HCT116 (cell line): ENCODE measurements around the gene HOTAIR. TPM values are rescaled to one million over a fixed set of nuclear protein-coding genes. Genes with fewer than 3 reads are reported as not detected.
A peak's percentile ranks its signal among the peaks of the same experiment; 100 is the strongest.

Experiments
- ATAC-seq: fragments of 200-7000 bp; cut with Tn5 transposase; 2 replicates; pipeline ENCODE4 v1.9.1; 2020; ENCODE audit warnings: mild to moderate bottlenecking, moderate library complexity
- BruUV-seq: library from RNA; stranded (reverse); fragments of 400-500 nt; replicated peaks from 2 replicates; lab custom pipeline; 2021; lab: Mats Ljungman, UMichigan
- CTCF ChIA-PET: fragments of 300-600 bp; sonication (Branson Sonifier 250); formaldehyde crosslinking; loops from one replicate; lab custom pipeline; 2021; ENCODE audit warnings: antibody characterized with exemption; lab: Charles Lee
- POLR2A ChIA-PET: fragments of 300-600, 350-600 bp; sonication (Branson Sonifier 250); formaldehyde crosslinking; loops from one replicate; lab custom pipeline; 2021; ENCODE audit warnings: antibody characterized with exemption; lab: Charles Lee
- RAD21 ChIA-PET, 2 experiments: fragments of 300-600 bp; sonication (Branson Sonifier 250); formaldehyde crosslinking; loops; one replicate each; lab custom pipeline; 2023; ENCODE audit warnings: low total read pairs in 2 of 2; ENCODE audit not compliant: uncharacterized antibody in 2 of 2, unreplicated experiment in 2 of 2, low non-redundant PET in 1 of 2; lab: Charles Lee
- DNase-seq: peaks from one replicate; pipeline ENCODE4 v3.0.0-alpha.2; 2010; ENCODE audit warnings: low read depth, low spot score
- H2AFZ ChIP-seq: fragments of 200-600 bp; shearing (Covaris generic), sonication (generic); 2 replicates; pipeline ENCODE4 v1.6.1; 2017; ENCODE audit warnings: low read depth, mixed run types, mixed read lengths, antibody characterized with exemption, low read length; ENCODE audit not compliant: poor library complexity, severe bottlenecking
- H3K27ac ChIP-seq: 2 replicates; pipeline ENCODE4 v1.5.1; 2012; ENCODE audit warnings: low read depth, low read length
- H3K27me3 ChIP-seq: fragments of 200-600 bp; sonication (generic); 2 replicates; pipeline ENCODE4 v1.6.1; 2016; ENCODE audit warnings: mixed run types, low read length, mixed read lengths; ENCODE audit not compliant: insufficient read depth
- H3K36me3 ChIP-seq, 2 experiments: fragments of 200-500 bp in 1 of 2; fragments of 200-600 bp in 1 of 2; sonication (Bioruptor generic) in 1 of 2; sonication (generic) in 1 of 2; 2 replicates each; pipeline versions ENCODE4 v1.5.1 to v1.6.1; 2014 to 2016; ENCODE audit warnings: low read length in 2 of 2, inconsistent platforms in 1 of 2, mixed read lengths in 1 of 2, mixed run types in 1 of 2; ENCODE audit not compliant: insufficient read depth in 2 of 2, control insufficient read depth in 1 of 2
- H3K4me1 ChIP-seq, 2 experiments: fragments of 200-600 bp in 1 of 2; sonication (generic) in 1 of 2; 2 replicates each; pipeline versions ENCODE4 v1.5.1 to v1.6.1; 2012 to 2017; ENCODE audit warnings: low read length in 2 of 2, inconsistent platforms in 1 of 2, mild to moderate bottlenecking in 1 of 2, mixed read lengths in 1 of 2, mixed run types in 1 of 2, moderate library complexity in 1 of 2; ENCODE audit not compliant: insufficient read depth in 2 of 2, control insufficient read depth in 1 of 2
- H3K4me2 ChIP-seq: fragments of 200-600 bp; sonication (generic); 2 replicates; pipeline ENCODE4 v1.6.1; 2017; ENCODE audit warnings: mixed run types, low read length, mixed read lengths
- H3K4me3 ChIP-seq, 2 experiments: fragments of 200-600 bp in 1 of 2; sonication (generic) in 1 of 2; replicated peaks in 1 of 2; 2 replicates each; pipeline ENCODE4 v1.5.1; 2011 to 2016; ENCODE audit warnings: low read length in 2 of 2, control low read depth in 1 of 2, low read depth in 1 of 2, mild to moderate bottlenecking in 1 of 2, mixed read lengths in 1 of 2, mixed run types in 1 of 2
- H3K79me2 ChIP-seq: fragments of 200-600 bp; sonication (generic); 2 replicates; pipeline ENCODE4 v1.6.1; 2017; ENCODE audit warnings: mild to moderate bottlenecking, mixed run types, low read length, moderate library complexity, mixed read lengths; ENCODE audit not compliant: insufficient read depth
- H3K9ac ChIP-seq: fragments of 200-600 bp; sonication (generic); 2 replicates; pipeline ENCODE4 v1.6.1; 2016; ENCODE audit warnings: low read length, mixed read lengths
- H3K9me2 ChIP-seq: fragments of 200-600 bp; sonication (generic), shearing (Covaris generic); 2 replicates; pipeline ENCODE4 v1.6.1; 2017; ENCODE audit warnings: mixed run types, mild to moderate bottlenecking, moderate library complexity; ENCODE audit not compliant: insufficient read depth
- H3K9me3 ChIP-seq, 2 experiments: fragments of 200-500 bp in 1 of 2; fragments of 200-600 bp in 1 of 2; sonication (Bioruptor generic) in 1 of 2; sonication (generic) in 1 of 2; 2 replicates each; pipeline ENCODE4 v1.6.1; 2014 to 2017; ENCODE audit warnings: low read length in 2 of 2, mixed read lengths in 2 of 2, inconsistent platforms in 1 of 2, low read depth in 1 of 2, mild to moderate bottlenecking in 1 of 2, mixed run types in 1 of 2, moderate library complexity in 1 of 2; ENCODE audit not compliant: control insufficient read depth in 1 of 2, insufficient read depth in 1 of 2
- H4K20me1 ChIP-seq: fragments of 200-600 bp; sonication (generic), shearing (Covaris generic); 2 replicates; pipeline ENCODE4 v1.6.1; 2017; ENCODE audit warnings: mixed run types, mild to moderate bottlenecking, moderate library complexity; ENCODE audit not compliant: insufficient read depth
- ATF3 ChIP-seq: IDR thresholded peaks from 2 replicates; pipeline ENCODE4 v1.6.1; 2012
- CBX3 ChIP-seq: IDR thresholded peaks from 2 replicates; pipeline ENCODE4 v1.6.1; 2012; ENCODE audit warnings: low read depth
- CEBPB ChIP-seq: IDR thresholded peaks from 2 replicates; pipeline ENCODE4 v1.6.1; 2012; ENCODE audit warnings: low read depth
- EGR1 ChIP-seq: IDR thresholded peaks from 2 replicates; pipeline ENCODE4 v1.6.1; 2012; ENCODE audit warnings: low read depth
- ELF1 ChIP-seq: IDR thresholded peaks from 2 replicates; pipeline ENCODE4 v1.6.1; 2012; ENCODE audit warnings: low read depth, borderline replicate concordance
- EZH2phosphoT487 ChIP-seq: fragments of 200-600 bp; IDR thresholded peaks from 2 replicates; pipeline ENCODE4 v1.6.1; 2018; ENCODE audit warnings: antibody characterized with exemption, borderline replicate concordance
- FOSL1 ChIP-seq: IDR thresholded peaks from 2 replicates; pipeline ENCODE4 v1.6.1; 2012; ENCODE audit warnings: low read depth
- JUND ChIP-seq: IDR thresholded peaks from 2 replicates; pipeline ENCODE4 v1.6.1; 2012
- POLR2A ChIP-seq: IDR thresholded peaks from 2 replicates; pipeline ENCODE4 v1.7.0; 2011; ENCODE audit warnings: borderline replicate concordance; ENCODE audit not compliant: insufficient read depth, insufficient read length; ENCODE audit errors: extremely low read depth
- POLR2AphosphoS5 ChIP-seq: IDR thresholded peaks from 2 replicates; pipeline ENCODE4 v1.6.1; 2011; ENCODE audit warnings: mild to moderate bottlenecking, low read depth, low read length, moderate library complexity
- SIN3A ChIP-seq: IDR thresholded peaks from 2 replicates; pipeline ENCODE4 v1.6.1; 2012; ENCODE audit warnings: low read depth
- SP1 ChIP-seq: IDR thresholded peaks from 2 replicates; pipeline ENCODE4 v1.6.1; 2012; ENCODE audit warnings: low read depth
- SRF ChIP-seq: IDR thresholded peaks from 2 replicates; pipeline ENCODE4 v1.6.1; 2012; ENCODE audit warnings: low read depth
- TCF7L2 ChIP-seq: IDR thresholded peaks from 2 replicates; pipeline ENCODE4 v1.7.0; 2011; ENCODE audit warnings: borderline replicate concordance, inconsistent platforms; ENCODE audit not compliant: insufficient read depth, insufficient read length; ENCODE audit errors: extremely low read depth
- ZBTB33 ChIP-seq: IDR thresholded peaks from 2 replicates; pipeline ENCODE4 v1.6.1; 2011; ENCODE audit warnings: mild to moderate bottlenecking, low read length, moderate library complexity; ENCODE audit not compliant: insufficient replicate concordance; ENCODE audit errors: extremely low read depth
- intact Hi-C: fragments of 100-400 bp; cut with micrococcal nuclease; formaldehyde crosslinking; loops from 2 replicates; pipeline ENCODE4 v1.10.0; 2022
- total RNA-seq: library from RNA; stranded (reverse); gene quantifications from one replicate; pipeline ENCODE4 v1.2.1, GENCODE V29; 2021; ENCODE audit not compliant: unreplicated experiment
- TF ChIP-seq, protein P1 (sequence below), 3 experiments: fragments of 200-600 bp in 1 of 3; sonication (generic) in 1 of 3; IDR thresholded peaks in 2 of 3; conservative IDR thresholded peaks in 1 of 3; 2 replicates each; pipeline ENCODE4 v1.5.1; 2012 to 2017; ENCODE audit warnings: low read depth in 2 of 3, low read length in 2 of 3, antibody characterized with exemption in 1 of 3, borderline replicate concordance in 1 of 3, control low read depth in 1 of 3, mild to moderate bottlenecking in 1 of 3, mixed read lengths in 1 of 3, mixed run types in 1 of 3, moderate library complexity in 1 of 3; ENCODE audit not compliant: insufficient read depth in 1 of 3

Gene HOTAIR
- total RNA-seq, 1 experiment from 2014 or later = 0.25 TPM

DNA sequence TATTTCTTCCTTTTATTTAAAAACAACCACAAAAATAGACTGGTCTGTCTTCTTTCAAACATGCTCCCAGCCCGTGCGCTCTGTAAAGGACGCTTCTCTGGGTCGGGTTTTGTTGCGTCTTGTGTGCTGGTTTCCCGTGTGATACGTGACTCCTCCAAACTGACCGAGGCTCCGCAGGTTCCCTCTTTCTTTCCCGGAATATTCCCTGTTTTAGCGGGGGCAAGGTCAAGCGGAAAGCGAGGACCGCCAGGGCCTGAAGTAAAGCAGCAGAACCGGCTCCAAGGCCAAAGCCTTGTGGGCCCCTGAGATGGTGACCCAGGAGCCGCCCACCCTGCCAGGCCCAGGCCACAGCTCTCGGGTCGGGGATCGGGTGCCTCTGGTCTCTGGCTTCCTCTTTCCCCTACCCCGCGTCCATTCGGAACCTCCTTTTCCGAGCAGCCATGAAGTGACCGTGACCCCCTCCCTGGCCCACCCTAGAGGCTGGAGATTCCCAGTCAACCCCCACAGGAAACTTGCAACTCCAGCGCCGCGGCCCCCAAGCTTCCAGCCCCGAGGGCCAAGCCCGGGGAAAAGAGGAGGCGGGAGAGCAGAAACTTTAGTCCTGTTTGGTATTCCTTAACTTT is 9.3 kb upstream of the HOTAIR start:
- H3K79me2 ChIP-seq = no peaks in the 10 kb centered on the region
- no peaks in the 10 kb centered on the region for H3K9me2 ChIP-seq
- no peak overlapping the region for H3K9ac ChIP-seq
- no peak overlapping the region for H3K4me3 ChIP-seq
- no peak overlapping the region for H3K27ac ChIP-seq
- no peaks in the 10 kb centered on the region for H4K20me1 ChIP-seq
- CTCF ChIA-PET = interaction anchor here (0.9 to 5.7 kb wide), 11 partner anchors 14 to 232 kb away, joined by 3 to 35 read pairs (median 8); partner anchors contain the start of genes HOXC5 and HOXC9
- POLR2A ChIA-PET = interaction anchor here (0.8 to 1.3 kb wide), 2 partner anchors 11 to 253 kb away, joined by 3 read pairs; no protein-coding TSS in a partner anchor
- H3K36me3 ChIP-seq = no peaks in the 10 kb centered on the region
- RAD21 ChIA-PET = no interaction called here
- H3K9me3 ChIP-seq = no peaks in the 10 kb centered on the region
- TF ChIP-seq ELF1 (no peak), CEBPB (no peak), EZH2phosphoT487 (no peak), POLR2A (no peak), SP1 (no peak), EGR1 (no peak), CBX3 (no peak), POLR2AphosphoS5 (no peak), SIN3A (no peak)
- ATAC-seq (no peak), DNase-seq (no peak)
- no TSS peak for BruUV-seq
- no peaks in the 10 kb centered on the region for H3K27me3 ChIP-seq
- intact Hi-C loops = loop anchor here (2.0 kb wide), 2 partner anchors 217 to 231 kb away; no protein-coding TSS in a partner anchor
- H2AFZ ChIP-seq = no peak overlapping the region
- peaks cover 0 to 10% of the 10 kb centered on the region in 2 experiments; a peak in 2 of 4 replicates for H3K4me1 ChIP-seq
- peak overlapping the region; percentile 41 for H3K4me2 ChIP-seq

GRCh38 chr12:53983568-53983949 is 8.8 kb upstream of the HOTAIR start:
- BruUV-seq = no TSS peak
- H3K79me2 ChIP-seq = no peaks in the 10 kb centered on the region
- intact Hi-C loops = no loop called here
- CTCF ChIA-PET = interaction anchor here (2.8 to 5.7 kb wide), 2 partner anchors 20 to 216 kb away, joined by 8 to 35 read pairs; no protein-coding TSS in a partner anchor
- no peak for DNase-seq
- RAD21 ChIA-PET = no interaction called here
- H4K20me1 ChIP-seq = no peaks in the 10 kb centered on the region
- H3K9me3 ChIP-seq = no peaks in the 10 kb centered on the region
- no peaks in the 10 kb centered on the region for H3K27me3 ChIP-seq
- H3K27ac ChIP-seq = no peak overlapping the region
- H3K4me1 ChIP-seq = peaks cover 0 to 6% of the 10 kb centered on the region in 2 experiments; a peak in 2 of 4 replicates
- H3K9me2 ChIP-seq = no peaks in the 10 kb centered on the region
- ATAC-seq = no peak
- no peak overlapping the region for H3K4me3 ChIP-seq
- POLR2A ChIA-PET = no interaction called here
- no peak overlapping the region for H3K9ac ChIP-seq
- no peak overlapping the region for H3K4me2 ChIP-seq
- no peak overlapping the region for H2AFZ ChIP-seq
- H3K36me3 ChIP-seq = no peaks in the 10 kb centered on the region
- TF ChIP-seq ZBTB33 (no peak), EGR1 (no peak), SRF (no peak), TCF7L2 (no peak), JUND (no peak), POLR2AphosphoS5 (no peak), CBX3 (no peak), CEBPB (no peak), ATF3 (no peak), FOSL1 (no peak), EZH2phosphoT487 (no peak)
- TF ChIP-seq, protein P1, sequence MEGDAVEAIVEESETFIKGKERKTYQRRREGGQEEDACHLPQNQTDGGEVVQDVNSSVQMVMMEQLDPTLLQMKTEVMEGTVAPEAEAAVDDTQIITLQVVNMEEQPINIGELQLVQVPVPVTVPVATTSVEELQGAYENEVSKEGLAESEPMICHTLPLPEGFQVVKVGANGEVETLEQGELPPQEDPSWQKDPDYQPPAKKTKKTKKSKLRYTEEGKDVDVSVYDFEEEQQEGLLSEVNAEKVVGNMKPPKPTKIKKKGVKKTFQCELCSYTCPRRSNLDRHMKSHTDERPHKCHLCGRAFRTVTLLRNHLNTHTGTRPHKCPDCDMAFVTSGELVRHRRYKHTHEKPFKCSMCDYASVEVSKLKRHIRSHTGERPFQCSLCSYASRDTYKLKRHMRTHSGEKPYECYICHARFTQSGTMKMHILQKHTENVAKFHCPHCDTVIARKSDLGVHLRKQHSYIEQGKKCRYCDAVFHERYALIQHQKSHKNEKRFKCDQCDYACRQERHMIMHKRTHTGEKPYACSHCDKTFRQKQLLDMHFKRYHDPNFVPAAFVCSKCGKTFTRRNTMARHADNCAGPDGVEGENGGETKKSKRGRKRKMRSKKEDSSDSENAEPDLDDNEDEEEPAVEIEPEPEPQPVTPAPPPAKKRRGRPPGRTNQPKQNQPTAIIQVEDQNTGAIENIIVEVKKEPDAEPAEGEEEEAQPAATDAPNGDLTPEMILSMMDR (IDR thresholded peaks at IDR 0.05 in 2 of 3, conservative IDR thresholded peaks at IDR 0.05 in 1 of 3; ENCODE audit: borderline replicate concordance in 1 of 3, insufficient read depth in 1 of 3, low read depth in 2 of 3, low read length in 2 of 3) = no peak
